Epidermal melanocyte (primary cell): ENCODE results near the gene THSD1.

Experiments
- DNase-seq: peaks from one replicate; pipeline ENCODE4 v3.0.0; 2011; ENCODE audit warnings: low spot score; ENCODE audit not compliant: insufficient read length

THSD1 gene, protein sequence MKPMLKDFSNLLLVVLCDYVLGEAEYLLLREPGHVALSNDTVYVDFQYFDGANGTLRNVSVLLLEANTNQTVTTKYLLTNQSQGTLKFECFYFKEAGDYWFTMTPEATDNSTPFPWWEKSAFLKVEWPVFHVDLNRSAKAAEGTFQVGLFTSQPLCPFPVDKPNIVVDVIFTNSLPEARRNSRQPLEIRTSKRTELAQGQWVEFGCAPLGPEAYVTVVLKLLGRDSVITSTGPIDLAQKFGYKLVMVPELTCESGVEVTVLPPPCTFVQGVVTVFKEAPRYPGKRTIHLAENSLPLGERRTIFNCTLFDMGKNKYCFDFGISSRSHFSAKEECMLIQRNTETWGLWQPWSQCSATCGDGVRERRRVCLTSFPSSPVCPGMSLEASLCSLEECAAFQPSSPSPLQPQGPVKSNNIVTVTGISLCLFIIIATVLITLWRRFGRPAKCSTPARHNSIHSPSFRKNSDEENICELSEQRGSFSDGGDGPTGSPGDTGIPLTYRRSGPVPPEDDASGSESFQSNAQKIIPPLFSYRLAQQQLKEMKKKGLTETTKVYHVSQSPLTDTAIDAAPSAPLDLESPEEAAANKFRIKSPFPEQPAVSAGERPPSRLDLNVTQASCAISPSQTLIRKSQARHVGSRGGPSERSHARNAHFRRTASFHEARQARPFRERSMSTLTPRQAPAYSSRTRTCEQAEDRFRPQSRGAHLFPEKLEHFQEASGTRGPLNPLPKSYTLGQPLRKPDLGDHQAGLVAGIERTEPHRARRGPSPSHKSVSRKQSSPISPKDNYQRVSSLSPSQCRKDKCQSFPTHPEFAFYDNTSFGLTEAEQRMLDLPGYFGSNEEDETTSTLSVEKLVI

DNA sequence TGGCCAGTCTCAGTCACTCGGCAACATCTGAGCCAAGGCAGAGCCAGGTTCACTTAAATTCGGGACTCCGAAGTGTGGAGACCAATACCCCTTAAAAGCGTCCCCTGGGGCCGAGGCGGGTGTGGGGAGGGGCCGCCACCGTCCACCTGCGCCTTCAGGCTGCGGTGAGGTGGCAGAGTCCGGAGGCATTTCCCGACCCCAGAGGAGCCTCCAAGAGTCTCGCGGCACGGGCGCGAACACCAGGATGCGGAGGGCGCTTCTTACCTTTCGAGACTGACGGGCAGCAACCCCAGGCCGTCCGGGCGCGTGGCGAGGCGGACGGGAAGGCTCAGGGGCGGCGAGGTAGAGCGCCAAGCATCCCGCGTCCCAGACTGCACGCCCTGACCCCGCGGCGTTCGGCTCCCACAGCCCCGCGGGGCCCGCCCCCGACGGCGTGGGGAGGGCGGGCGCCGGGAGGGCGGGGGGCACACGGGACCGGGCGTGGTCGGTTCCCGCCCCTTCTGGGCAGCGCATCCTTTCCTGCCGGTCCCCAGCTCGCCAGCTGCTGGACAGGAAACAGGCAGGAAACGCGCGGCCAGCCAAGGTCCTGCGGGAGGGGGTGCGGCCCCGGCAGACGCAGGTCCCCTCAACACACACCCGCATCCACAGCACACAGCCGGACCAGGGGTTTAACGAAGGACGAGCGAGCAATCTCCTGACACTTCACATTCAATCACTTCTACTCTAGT lies at the start of gene THSD1:
Gene THSD1, minus strand, starts transcription at position 406 of the 728 bp plus-strand sequence. CDS start 3,572 bp downstream, outside the sequence.
- DNase-seq: peak; percentile 48

DNA sequence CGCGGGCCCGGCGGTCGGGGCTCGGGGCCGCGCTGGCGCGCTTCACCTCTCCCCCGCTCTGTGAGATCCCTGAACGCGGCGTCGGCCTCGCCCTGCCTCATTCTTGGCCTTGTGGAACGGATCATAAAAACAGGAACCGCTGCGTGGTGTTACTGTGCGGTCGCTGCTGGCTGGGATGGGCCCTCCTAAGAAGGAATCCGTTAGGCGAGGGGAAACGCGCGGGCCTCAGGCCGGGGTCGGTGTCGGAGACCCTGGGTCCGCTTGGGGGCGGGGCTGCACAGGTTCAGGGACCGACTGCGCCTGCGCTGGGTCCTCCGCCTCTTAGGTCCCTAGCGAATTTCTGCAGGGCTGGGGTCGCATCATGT lies 49.7 kb upstream of the THSD1 start:
- peak; percentile 34 for DNase-seq

DNA sequence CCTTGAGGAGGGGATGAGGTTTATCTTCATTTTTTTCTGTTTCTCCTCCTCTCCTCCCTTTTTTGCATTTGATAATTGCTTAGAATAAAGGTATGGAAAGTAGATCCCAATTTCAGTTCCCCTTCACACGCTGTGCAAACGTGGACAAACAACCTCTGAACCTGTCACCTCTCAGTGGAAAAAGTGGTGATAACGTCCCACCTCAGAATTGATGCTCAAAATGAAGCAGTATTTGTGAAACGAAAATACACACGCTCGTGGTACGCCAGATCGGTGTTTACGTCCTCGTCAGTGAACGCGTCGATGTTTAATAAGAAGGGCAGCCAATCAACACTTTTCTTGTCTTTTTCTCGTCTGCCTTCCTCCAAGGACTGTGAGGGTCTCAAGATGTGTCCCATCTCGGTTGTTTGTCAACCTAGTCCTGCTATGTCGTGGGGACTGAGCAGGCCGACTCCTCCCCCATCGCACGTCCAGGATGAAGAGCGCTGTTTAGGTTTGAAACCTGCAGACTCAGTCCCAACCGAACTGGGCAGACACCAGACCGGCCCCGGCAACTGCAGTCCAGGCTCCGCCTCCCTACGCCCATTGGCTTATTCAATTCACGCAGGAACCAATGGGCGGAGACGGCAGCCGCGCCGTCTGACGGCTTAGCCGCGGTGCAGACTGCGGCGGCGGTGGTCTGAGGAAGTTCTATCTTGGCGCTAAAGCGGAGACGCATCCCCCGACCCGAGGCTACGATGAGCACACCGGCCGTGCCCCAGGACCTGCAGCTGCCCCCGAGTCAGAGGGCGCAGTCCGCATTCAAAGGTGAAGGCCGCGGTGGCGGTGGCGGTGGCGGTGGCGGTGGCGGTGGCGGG lies 49.1 kb upstream of the THSD1 start, which contains the start of gene CKAP2:
Gene CKAP2, plus strand, starts transcription at position 659 of the 857 bp plus-strand sequence. Its CDS starts 79 bp downstream, at position 738.
- peak; percentile 85 for DNase-seq

DNA sequence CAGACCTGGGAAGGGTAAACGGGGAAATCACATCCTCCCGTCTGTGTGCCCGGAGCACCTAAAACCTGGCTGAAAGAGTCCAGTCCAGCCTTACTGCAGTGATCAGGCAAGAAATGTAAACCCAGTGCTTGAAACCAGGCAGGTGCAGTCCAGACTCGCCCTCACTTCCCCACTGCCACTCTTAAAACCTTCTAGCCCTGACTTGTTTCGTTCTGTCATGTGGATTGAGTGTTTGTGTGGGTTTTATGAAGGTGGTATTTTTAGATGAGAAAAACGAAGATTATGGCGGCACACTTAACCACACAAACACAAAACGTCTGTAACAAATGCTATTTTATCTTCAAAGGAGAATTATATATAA lies 48.5 kb upstream of the THSD1 start:
- DNase-seq: no peak

DNA sequence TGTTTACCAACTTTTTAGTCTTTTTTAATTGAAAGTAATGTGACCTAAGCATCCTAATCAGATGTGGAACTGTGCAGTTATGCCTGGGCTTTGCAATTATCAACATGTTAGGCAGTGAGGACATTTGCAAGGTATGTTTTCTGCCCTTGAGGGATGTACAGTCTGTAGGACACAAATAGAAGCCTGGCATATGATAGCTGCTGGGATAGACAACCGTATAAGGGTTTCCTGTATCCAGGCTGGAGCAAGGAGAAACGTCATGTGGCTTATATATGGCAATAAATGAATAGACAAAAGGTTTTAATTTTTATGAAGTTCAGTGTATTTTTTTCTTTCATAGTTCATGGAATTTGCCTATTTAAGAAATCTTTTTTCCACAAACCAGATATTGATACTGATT lies 46.5 kb upstream of the THSD1 start:
- DNase-seq: no peak

DNA sequence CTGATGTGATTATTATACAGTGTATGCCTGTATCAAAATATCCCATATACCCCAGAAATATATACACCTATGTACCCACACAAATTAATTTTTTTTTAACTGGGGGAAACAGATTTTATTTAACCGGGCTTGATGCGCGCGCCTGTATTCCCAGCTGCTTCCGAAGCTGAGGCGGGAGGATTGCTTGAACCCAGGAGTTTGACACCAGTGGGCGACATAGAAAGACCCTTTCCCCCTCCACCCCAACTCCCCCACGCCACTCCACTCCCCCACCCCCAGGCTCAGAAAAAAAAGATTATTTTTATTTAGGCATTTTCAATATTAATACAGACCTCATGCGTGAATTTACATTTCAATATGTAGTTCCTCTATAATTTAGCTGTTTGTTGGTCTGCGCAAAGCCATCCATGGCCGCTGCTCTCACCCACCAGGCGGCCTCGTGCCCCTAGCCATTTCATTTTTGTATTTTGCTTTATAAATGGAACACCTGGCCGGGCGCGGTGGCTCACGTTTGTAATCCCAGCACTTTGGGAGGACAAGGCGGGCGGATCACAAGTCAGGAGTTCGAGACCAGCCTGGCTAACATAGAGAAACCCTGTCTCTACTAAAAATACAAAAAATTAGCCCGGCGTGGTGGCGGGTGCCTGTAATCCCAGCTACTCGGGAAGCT lies 45.3 kb upstream of the THSD1 start:
- no peak for DNase-seq

DNA sequence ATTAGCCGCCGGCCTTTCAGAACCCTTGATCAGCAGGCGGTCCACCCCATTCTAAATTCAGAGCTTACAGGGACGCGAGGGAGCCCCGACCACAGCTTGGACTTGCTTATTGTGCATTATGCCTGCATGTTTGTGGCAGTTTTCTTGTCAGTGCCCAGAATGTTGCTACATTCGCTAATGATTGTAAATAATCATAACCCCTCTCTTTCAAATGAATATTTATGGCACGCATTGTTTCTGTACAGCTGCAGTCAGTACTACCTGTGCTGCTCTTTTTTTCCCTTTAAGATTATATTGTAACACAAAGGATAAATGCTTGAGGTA lies 44.8 kb upstream of the THSD1 start:
- no peak for DNase-seq

DNA sequence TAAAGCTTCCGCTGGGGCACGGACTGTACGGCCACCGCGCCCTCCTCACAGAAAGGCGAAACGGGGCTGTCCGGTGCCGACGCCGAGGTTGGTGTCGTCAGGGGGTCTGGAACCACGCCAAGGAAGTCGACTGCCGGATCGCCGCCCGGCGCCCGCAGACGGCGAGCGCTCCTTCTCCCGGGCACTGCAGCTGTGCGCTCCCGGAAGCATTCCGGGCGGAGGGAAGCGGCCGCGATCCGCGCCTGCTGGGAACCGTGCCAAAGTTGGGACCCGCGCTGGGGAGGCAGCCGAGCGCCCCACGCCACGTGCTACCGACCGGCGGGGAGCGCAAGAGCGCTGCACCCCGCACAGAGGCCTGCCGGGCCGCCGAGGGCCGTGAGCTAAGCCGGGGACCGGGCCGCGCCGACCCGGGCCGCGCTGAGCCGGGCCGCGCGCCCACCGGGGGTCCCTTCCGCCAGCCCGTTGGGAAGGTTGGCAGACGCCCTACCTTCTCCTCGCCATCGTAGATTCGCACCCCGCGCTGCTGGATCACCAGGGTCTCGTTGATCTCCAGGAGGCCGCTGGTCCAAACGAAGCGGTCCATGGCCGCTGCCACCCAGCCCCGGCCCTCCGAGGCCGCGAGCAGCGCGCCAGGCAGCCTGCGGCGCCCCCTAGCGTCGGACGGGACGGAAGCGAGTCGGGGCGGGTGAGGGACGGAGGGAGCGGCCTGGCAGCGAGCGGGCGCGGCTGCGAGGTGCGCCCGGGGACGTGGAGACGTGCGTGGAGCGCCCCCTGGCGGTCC lies 44.2 kb upstream of the THSD1 start, which contains the start of gene VPS36:
Gene VPS36, minus strand, starts transcription at position 623 of the 781 bp plus-strand sequence. Its CDS starts 40 bp downstream, at position 583.
- peak; percentile 76 for DNase-seq

DNA sequence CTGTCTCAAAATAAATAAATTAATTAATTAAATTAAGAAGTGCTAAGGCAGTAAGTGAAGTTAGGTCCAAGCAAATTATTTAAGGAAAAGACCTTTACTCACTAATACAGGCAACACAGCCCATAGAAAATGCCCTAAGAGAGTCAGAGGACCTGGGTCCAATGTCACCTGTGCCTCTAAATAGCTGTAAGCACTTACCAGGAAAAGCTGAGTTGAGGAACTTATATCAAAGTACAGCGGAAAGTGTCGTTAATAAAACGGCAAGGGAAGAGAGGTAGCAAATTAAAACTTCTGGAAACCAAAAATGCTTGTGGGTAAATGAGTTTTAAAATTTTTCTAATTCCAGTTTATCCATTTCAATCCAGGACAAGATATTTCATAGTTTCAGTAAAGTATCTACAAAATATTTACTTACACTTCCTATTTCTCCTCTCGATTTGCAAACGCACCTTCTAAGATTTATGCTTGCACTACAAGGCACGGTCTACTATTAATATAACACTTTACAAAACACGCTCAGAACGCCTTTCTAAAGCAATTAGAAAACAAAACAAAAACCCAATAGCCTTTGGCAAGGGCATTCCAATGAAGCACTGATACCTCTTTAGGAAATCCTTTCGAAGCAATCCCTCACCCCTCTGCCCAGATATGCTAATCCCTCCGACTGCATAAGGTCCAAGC lies 43.5 kb upstream of the THSD1 start:
- no peak for DNase-seq

DNA sequence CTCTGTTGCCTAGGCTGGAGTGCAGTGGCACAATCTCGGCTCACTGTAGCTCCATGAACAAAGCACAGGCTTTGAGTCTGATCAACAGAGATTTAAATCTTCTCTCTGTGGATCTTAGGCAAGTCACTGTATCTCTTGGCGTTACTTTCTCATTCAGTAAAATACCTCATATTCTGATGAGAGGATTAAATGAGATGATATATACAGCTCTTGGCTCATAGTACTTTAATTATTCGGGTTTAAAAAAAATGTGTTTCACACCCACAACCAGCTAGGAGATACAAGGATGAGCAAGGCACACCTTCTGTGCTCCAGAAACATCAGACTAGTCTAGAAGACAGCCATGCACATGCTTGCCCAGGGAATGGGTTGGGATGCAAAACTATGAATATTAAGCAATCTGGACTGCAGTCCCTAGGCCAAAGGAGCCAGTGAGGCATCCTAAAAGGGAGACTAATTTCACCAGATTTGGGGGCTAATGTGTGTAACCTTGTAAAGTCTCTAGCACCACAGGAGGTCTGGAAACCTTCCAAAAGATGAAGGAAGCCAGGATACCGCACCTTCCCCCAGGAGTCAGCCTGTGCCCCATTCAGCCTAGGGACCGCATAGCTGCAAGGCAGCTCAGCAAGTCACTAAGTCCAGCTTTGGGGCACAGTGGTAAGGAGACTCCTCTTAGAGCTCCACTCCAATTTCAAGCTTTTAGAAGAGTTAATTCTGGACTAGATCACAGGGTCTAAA lies 42.0 kb upstream of the THSD1 start:
- DNase-seq: no peak

DNA sequence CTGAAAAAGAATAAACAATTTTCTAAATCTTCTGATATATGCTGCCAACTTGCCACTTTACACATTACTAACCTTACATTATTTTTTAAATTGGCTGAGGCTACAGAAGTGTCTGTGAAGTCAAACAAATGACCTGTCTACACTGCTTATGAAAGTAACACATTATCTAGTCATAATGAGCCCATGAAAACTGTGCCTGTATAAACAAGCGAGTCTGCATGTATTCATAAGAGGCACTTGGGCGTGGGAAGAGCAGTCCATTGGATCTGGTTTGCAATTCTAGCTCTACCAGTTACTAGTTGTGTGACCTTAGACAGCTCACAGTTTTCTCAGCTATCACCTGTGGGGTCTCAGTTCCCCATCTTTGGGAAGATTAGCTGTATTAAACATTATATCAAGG lies 41.4 kb upstream of the THSD1 start:
- no peak for DNase-seq

DNA sequence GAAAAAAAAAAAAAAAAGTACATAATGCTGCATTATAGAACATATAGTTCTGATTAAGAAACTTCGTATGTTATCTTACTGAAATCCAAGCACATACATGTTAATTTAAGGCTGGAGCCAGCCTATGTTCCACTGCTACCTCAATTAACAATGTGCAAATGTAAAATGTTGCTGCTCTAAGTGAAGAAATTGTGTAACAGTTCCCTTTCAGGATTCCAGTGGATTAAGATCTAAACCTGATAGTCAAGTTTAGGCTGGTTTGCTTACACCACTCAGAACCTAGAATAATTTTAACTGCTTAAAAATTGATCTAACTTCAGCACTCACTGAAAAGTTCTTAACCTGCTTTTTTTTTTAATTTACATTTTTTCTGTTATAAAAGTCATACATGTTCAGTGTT lies 40.3 kb upstream of the THSD1 start:
- no peak for DNase-seq

DNA sequence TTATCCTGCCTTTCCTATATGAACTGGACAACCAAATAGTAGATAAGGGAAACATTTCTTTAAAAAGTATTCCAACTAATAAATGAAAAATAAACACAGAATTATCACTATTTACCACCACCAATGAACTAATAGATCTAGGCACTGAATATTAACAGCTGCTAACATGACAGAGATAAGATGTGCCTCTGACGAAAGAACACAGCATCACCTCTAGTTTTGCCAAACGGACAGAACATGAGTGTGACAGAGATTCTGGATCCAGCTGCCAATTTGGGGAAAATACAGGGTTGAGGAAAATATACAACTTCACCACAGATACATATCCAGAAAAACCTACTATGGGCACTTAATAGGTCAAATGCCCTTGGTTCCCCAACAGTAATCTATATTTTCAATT lies 26.5 kb upstream of the THSD1 start:
- no peak for DNase-seq

DNA sequence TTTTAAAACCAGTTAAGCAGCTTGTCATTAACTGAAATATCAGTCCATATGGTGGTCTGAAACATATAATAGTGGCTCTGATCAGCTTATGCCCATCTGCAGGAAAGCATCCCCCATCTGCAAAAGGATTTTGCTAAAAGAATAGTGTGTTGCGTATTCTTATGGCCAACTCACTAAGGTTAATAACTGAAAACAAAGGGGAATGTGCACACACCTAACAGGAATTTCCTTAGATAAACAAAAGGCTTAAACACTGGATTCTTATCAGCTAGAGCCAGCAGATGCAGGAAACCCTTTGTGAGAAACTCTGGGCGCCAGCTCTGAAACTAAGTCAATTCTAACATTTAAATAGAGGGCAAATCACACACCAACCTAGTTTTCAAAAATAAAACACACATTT lies 22.3 kb upstream of the THSD1 start:
- DNase-seq: no peak

DNA sequence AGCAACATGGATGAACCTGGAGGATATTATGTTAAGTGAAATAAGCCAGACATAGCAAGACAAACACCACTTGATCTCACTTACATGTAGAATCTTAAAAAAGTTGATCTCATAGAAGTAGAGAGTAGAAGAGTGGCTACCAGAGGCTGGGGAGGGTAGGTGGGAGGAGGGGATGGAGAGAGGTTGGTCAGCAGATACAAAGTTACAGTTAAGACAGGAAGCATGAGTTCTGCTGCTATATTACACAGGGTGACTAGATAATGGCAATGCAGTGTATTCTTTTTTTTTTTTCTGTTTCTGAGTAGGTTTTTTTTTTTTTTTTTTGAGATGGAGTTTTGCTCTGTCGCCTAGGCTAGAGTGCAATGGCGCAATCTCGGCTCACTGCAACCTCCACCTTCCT lies 15.2 kb upstream of the THSD1 start:
- no peak for DNase-seq

DNA sequence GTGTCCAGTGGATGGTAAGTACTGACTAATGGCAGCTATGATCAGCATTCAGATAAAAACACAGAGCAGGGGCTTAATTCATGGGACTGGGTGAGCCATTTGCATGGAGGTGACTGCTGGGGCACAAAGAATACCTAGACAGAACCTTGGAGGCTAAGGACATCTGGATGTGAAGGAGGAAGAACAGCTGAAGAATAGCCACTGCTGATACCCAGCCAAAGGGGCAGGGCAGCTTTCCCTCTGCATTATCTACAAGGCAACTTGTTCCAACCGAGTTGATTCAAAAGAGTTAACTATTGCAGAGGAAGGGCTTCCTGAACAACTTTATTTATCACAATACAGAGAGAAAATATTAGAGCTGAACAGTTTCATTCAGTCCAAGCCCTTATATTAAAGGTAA lies 13.1 kb upstream of the THSD1 start:
- no peak for DNase-seq

DNA sequence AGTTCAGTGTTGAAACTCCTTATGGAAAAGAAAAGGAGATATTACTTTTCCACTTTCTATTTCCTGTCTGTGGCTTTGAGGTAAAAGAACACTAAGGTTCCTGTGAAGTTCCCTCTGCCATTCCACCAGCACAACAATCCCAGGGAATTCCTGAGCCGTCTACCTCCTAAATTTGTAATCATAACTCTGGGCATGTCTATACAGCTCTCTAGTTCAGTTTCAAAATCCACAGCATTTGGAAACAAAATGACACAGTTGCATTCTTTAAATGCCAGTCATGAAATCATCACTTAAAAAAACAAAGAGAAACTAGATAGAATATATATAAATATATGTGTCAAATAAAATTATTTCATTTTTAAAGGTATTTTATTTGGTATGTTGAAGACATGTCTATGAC lies 9.0 kb upstream of the THSD1 start:
- DNase-seq: no peak

DNA sequence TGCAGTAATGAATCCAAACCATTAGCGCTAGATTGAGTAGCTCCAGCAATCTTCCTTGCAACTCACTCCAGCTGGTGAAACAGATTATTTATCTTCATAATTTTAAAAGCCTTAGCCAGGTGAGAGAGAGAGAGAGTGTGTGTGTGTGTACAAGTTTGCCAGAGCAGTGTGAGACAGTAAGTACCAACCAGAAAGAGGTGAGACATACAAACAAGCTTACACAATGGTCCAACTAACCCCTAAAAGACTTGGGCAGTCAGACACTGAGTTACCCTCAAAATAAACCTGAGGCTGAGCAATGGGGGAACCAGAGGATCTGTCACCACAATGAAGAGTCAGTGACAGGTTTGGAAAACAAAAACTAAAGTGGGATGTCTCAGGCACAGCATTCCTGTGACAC lies 8.1 kb upstream of the THSD1 start:
- no peak for DNase-seq
